ENCODE measurements around the gene MYO15B. TPM values are rescaled to one million over a fixed set of nuclear protein-coding genes. Genes with fewer than 3 reads are reported as not detected.

The MYO15B gene
- total RNA-seq, 2 experiments from 2014 or later = 8.9 to 19.2 TPM

DNA sequence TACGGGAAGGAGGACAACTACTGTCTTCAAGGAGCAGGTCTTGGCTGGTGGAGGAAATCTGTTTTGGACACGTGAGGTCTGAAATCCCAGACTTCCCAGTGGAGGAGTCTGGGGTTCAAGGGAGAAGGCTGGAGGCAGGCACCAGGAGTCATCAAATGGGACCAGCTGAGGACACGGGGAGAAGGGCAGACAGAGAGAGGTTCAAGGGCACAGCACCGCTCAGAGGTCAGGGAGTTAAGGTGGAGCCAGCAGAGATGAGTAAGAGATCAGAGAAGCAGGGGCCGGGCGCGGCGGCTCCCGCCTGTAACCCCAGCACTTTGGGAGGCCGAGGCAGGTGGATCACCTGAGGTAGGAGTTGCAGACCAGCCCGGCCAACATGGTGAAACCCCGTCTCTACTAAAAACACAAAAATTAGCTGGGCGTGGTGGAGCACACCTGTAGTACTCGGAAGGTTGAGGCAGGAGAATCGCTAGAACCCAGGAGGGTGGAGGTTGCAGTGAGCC, 35.2 kb downstream of the MYO15B start:
- H3K4me3 ChIP-seq (ENCODE audit: low read depth, low read length, poor library complexity, severe bottlenecking) = no peak overlapping the region
- no peak for TF ChIP-seq EZH2phosphoT487 (IDR thresholded peaks at IDR 0.05; ENCODE audit: borderline replicate concordance, low read depth, low read length)
- TF ChIP-seq, protein P1, sequence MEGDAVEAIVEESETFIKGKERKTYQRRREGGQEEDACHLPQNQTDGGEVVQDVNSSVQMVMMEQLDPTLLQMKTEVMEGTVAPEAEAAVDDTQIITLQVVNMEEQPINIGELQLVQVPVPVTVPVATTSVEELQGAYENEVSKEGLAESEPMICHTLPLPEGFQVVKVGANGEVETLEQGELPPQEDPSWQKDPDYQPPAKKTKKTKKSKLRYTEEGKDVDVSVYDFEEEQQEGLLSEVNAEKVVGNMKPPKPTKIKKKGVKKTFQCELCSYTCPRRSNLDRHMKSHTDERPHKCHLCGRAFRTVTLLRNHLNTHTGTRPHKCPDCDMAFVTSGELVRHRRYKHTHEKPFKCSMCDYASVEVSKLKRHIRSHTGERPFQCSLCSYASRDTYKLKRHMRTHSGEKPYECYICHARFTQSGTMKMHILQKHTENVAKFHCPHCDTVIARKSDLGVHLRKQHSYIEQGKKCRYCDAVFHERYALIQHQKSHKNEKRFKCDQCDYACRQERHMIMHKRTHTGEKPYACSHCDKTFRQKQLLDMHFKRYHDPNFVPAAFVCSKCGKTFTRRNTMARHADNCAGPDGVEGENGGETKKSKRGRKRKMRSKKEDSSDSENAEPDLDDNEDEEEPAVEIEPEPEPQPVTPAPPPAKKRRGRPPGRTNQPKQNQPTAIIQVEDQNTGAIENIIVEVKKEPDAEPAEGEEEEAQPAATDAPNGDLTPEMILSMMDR (conservative IDR thresholded peaks at IDR 0.05; ENCODE audit: low read length) = no peak
- H3K9me3 ChIP-seq (ENCODE audit: low read length) = no peaks in the 10 kb centered on the region
- H3K27ac ChIP-seq (ENCODE audit: low read depth, low read length, poor library complexity, severe bottlenecking) = no peak overlapping the region
- no peak for DNase-seq (ENCODE audit: low spot score)
- H3K79me2 ChIP-seq (ENCODE audit: insufficient read depth, low read depth, low read length) = no peaks in the 10 kb centered on the region
- intact Hi-C loops (cut with micrococcal nuclease; ENCODE audit: unreplicated experiment) = no loop called here
- CTCF ChIA-PET (ENCODE audit: unreplicated experiment) = interaction anchor here (0.6 kb wide), 1 partner anchor 13 kb away, joined by 3 read pairs; no protein-coding TSS in a partner anchor
- no peak overlapping the region for H2AFZ ChIP-seq (ENCODE audit: low read length)
- POLR2A ChIA-PET = interaction anchor here (0.5 kb wide), 1 partner anchor 26 kb away, joined by 3 read pairs; no protein-coding TSS in a partner anchor
- H4K20me1 ChIP-seq (ENCODE audit: insufficient read depth, low read length) = no peaks in the 10 kb centered on the region
- no peaks in the 10 kb centered on the region for H3K36me3 ChIP-seq (ENCODE audit: insufficient read depth, low read length)
- no peaks in the 10 kb centered on the region for H3K9me2 ChIP-seq (ENCODE audit: insufficient read depth, low read length)
- BruUV-seq (replicated peaks) = no TSS peak
- H3K4me2 ChIP-seq (ENCODE audit: low read length) = no peak overlapping the region
- H3K4me1 ChIP-seq (ENCODE audit: insufficient read depth, low read length, poor library complexity, severe bottlenecking) = peaks cover 12% of the 10 kb centered on the region

- Histone ChIP-seq H3K79me2 (ENCODE audit: insufficient read depth, low read depth, low read length) (no peaks in the 10 kb centered on the region), H3K4me1 (ENCODE audit: insufficient read depth, low read length, poor library complexity, severe bottlenecking) (peaks cover 12% of the 10 kb centered on the region), H3K4me3 (ENCODE audit: low read depth, low read length, poor library complexity, severe bottlenecking) (no peak overlapping the region), H3K9me3 (ENCODE audit: low read length) (no peaks in the 10 kb centered on the region), H2AFZ (ENCODE audit: low read length) (no peak overlapping the region), H3K36me3 (ENCODE audit: insufficient read depth, low read length) (no peaks in the 10 kb centered on the region), H3K4me2 (ENCODE audit: low read length) (no peak overlapping the region), H3K27ac (ENCODE audit: low read depth, low read length, poor library complexity, severe bottlenecking) (no peak overlapping the region), H3K9me2 (ENCODE audit: insufficient read depth, low read length) (no peaks in the 10 kb centered on the region), H4K20me1 (ENCODE audit: insufficient read depth, low read length) (no peaks in the 10 kb centered on the region)
- BruUV-seq (replicated peaks) = no TSS peak
- CTCF ChIA-PET (ENCODE audit: unreplicated experiment) = interaction anchor here (1.0 kb wide), 1 partner anchor 124 kb away, joined by 3 read pairs; no protein-coding TSS in a partner anchor
- no peak for DNase-seq (ENCODE audit: low spot score)
- POLR2A ChIA-PET = interaction anchor here (0.5 kb wide), 1 partner anchor 25 kb away, joined by 3 read pairs; no protein-coding TSS in a partner anchor
- TF ChIP-seq EZH2phosphoT487 (IDR thresholded peaks at IDR 0.05; ENCODE audit: borderline replicate concordance, low read depth, low read length) = no peak
- TF ChIP-seq, protein P1 (conservative IDR thresholded peaks at IDR 0.05; ENCODE audit: low read length) = no peak
- intact Hi-C loops (cut with micrococcal nuclease; ENCODE audit: unreplicated experiment) = no loop called here
Measured at GRCh38 chr17:75623386-75623785, 35.8 kb downstream of the MYO15B start.

DNA sequence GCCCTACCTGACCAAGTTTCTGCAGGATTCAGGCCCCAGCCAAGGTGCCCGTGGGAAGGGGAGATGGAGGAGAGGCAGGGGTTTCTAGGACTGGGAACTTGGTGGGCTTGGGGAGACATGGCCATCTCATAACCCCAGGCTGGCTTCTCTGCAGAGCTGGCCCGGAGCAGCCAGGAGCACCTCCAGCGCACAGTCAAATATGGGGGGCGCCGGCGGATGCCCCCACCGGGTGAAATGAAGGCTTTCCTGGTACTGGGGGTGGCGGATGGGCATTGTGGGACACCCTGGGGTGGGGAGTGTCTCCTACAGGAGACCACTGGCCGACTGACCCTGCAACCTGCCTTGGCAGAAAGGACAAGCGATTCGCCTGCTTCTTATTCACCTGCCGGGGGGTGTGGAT, 36.4 kb downstream of the MYO15B start:
- Histone ChIP-seq H3K27ac (ENCODE audit: low read depth, low read length, poor library complexity, severe bottlenecking) (no peak overlapping the region), H4K20me1 (ENCODE audit: insufficient read depth, low read length) (no peaks in the 10 kb centered on the region), H3K4me3 (ENCODE audit: low read depth, low read length, poor library complexity, severe bottlenecking) (no peak overlapping the region), H3K9me2 (ENCODE audit: insufficient read depth, low read length) (no peaks in the 10 kb centered on the region), H3K4me1 (ENCODE audit: insufficient read depth, low read length, poor library complexity, severe bottlenecking) (peaks cover 12% of the 10 kb centered on the region), H2AFZ (ENCODE audit: low read length) (no peak overlapping the region), H3K36me3 (ENCODE audit: insufficient read depth, low read length) (0 out of 2 replicates have a peak, but pooled peaks cover 6% of the 10 kb centered on the region), H3K4me2 (ENCODE audit: low read length) (no peak overlapping the region), H3K9me3 (ENCODE audit: low read length) (no peaks in the 10 kb centered on the region), H3K79me2 (ENCODE audit: insufficient read depth, low read depth, low read length) (no peaks in the 10 kb centered on the region)
- ChIA-PET POLR2A (no interaction called here), CTCF (ENCODE audit: unreplicated experiment) (interaction anchor here (1.0 kb wide), 1 partner anchor 124 kb away, joined by 3 read pairs; no protein-coding TSS in a partner anchor)
- intact Hi-C loops (cut with micrococcal nuclease; ENCODE audit: unreplicated experiment) = no loop called here
- TF ChIP-seq, protein P1 (conservative IDR thresholded peaks at IDR 0.05; ENCODE audit: low read length) = no peak
- TF ChIP-seq EZH2phosphoT487 (IDR thresholded peaks at IDR 0.05; ENCODE audit: borderline replicate concordance, low read depth, low read length) = no peak
- no peak for DNase-seq (ENCODE audit: low spot score)
- BruUV-seq (replicated peaks) = no TSS peak

Measured in OCI-LY7 (cell line).